ENCODE measurements around the gene DGCR6L. TPM values are rescaled to one million over a fixed set of nuclear protein-coding genes. Genes with fewer than 3 reads are reported as not detected.
A peak's percentile ranks its signal among the peaks of the same experiment; 100 is the strongest.
"Not testable (repeated sequence)": the region's sequence is repeated elsewhere in the genome, so short reads cannot be mapped to it uniquely, and the experiment has no call there.

DGCR6L gene
- total RNA-seq, 1 experiment from 2014 or later = 38.6 TPM

- H2BK120ac ChIP-seq (ENCODE audit: low read depth, low read length, poor library complexity, severe bottlenecking); H3K4me2 ChIP-seq (ENCODE audit: insufficient read depth, insufficient read length, low read length); H3K4ac ChIP-seq (ENCODE audit: low read depth, low read length); H3K4me1 ChIP-seq (ENCODE audit: insufficient read depth, low read length); H3K27ac ChIP-seq (ENCODE audit: insufficient read length, low read depth, low read length); H4K20me1 ChIP-seq (ENCODE audit: control insufficient read depth, insufficient read depth, insufficient read length); H3K27ac Mint-ChIP-seq; H4K5ac ChIP-seq (ENCODE audit: insufficient read length, low read depth, low read length); H3K23me2 ChIP-seq (ENCODE audit: insufficient read length, low read depth, low read length, poor library complexity, severe bottlenecking); H4K91ac ChIP-seq (ENCODE audit: insufficient read length, low read depth, low read length); H3K27me3 ChIP-seq (ENCODE audit: insufficient read depth, low read length); H2BK12ac ChIP-seq (ENCODE audit: insufficient read length, low read depth, low read length); H3K9me3 Mint-ChIP-seq; H3K9ac ChIP-seq (ENCODE audit: extremely low read depth, insufficient read length, low read length); H2BK15ac ChIP-seq (ENCODE audit: low read depth, low read length); H3K56ac ChIP-seq (ENCODE audit: insufficient read length, low read depth, low read length); H3K36me3 Mint-ChIP-seq (ENCODE audit: insufficient read depth in 1 of 3, low read depth in 3 of 3); H2BK20ac ChIP-seq (ENCODE audit: low read depth, low read length, poor library complexity, severe bottlenecking); H3K9me3 ChIP-seq (ENCODE audit: control insufficient read depth, low read depth, low read length); H3K79me2 ChIP-seq (ENCODE audit: insufficient read depth, low read length); H4K8ac ChIP-seq (replicated peaks; ENCODE audit: insufficient read length, low read depth, low read length); H3K23ac ChIP-seq (ENCODE audit: insufficient read length, low read depth, low read length); H3K27me3 Mint-ChIP-seq (ENCODE audit: low read depth); H3K18ac ChIP-seq (ENCODE audit: insufficient read length, low read depth, low read length); H3T11ph ChIP-seq (ENCODE audit: low read length); H3K4me3 Mint-ChIP-seq; H2AK5ac ChIP-seq (ENCODE audit: insufficient read length, low read length); H2AFZ ChIP-seq (ENCODE audit: low read length); H3K79me1 ChIP-seq (ENCODE audit: insufficient read depth, low read depth, low read length, poor library complexity, severe bottlenecking); H3K14ac ChIP-seq (ENCODE audit: insufficient read depth, low read length); H2BK5ac ChIP-seq (ENCODE audit: insufficient read length, low read length): not testable (repeated sequence)
- DNase-seq = peak; percentile 13
- no CpG with 5 or more reads among the region's 5 CpGs for WGBS (ENCODE audit: extremely low coverage, insufficient read length, low lambda C conversion rate)
- peaks cover 13 to 14% of the 10 kb centered on the region in 2 experiments for H3K4me1 Mint-ChIP-seq
Measured at GRCh38 chr22:20314206-20314605, 5.7 kb downstream of the DGCR6L start.

Measured in H9 (cell line).